ENCODE measurements around the gene AAMP. TPM values are rescaled to one million over a fixed set of nuclear protein-coding genes. Genes with fewer than 3 reads are reported as not detected.

Gene AAMP
- polyA plus RNA-seq, 1 donor: 105 TPM

DNA sequence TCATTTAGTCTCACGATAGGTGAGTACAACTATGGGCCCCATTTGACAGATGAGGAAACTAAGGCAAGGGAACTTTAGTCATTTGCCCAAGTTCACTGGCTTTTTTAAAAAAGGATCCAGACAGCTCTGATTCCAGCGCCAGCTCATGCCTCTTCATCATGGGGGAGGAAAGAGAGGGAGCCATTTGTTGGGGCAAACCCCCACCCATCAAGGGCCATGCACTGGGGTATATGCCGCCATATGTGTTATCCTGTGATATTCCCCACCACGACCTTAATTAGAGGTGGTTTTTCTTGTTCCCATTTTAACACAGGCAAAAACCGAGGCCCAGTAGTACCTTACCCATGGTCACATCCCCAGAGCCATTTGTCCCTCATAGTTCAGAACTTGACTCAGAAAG lies 9.8 kb downstream of the AAMP start:
- Histone ChIP-seq H3K27ac (ENCODE audit: low read length) (no peak overlapping the region), H3K4me1 (ENCODE audit: control insufficient read depth, insufficient read depth, low read length) (peaks cover 48% of the 10 kb centered on the region), H3K27me3 (ENCODE audit: control insufficient read depth, insufficient read depth, low read length) (no peaks in the 10 kb centered on the region), H3K9me3 (ENCODE audit: control insufficient read depth, low read depth, low read length) (no peaks in the 10 kb centered on the region), H3K4me3 (ENCODE audit: low read length) (no peak overlapping the region), H3K36me3 (ENCODE audit: control insufficient read depth, insufficient read depth, low read length) (peaks cover 41% of the 10 kb centered on the region)
- 100% methylated on average over 1 of the region's 5 CpGs for WGBS (ENCODE audit: insufficient coverage, low lambda C conversion rate)
- DNase-seq: no peak

DNA sequence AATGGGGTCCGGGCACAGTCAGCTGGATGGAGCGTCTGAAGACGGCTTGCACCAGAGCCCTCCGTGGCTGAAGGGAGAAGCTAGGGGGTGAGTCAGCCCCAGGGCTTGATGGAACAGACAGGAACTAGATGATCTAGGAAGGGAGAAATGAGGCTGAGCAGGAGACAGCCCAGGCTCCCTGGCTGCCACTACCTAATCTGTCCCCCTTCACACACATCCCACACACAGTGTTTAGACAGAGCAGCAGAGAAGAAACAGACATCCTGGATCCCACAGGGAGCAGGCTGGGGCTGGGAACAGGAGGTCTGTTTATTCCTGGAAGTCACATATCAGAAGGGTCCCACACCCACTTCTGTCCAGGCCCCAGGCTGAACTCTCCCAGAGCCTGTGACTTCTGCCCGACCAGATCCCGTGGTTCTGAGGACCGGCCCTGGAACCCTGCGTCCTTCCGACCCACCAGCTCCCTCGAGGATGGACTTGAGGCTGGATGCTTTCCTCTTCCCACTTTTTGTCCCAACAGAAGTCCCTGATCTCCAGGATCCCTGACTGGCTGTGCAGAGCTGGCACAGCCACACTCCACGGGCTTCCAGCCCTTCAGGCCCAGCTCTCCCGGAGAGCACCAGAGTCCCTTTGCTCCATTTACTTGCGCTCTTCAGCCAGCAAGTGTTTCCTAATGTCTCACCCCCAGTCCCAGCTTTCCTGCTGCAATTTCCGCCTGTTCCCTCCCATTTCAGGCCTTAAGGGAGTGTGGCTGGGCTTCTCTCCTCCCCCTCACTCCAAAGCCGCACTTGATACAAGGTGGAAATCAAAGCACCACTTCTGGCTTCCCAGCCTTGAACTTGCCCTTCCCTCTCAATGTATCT lies 10.6 kb downstream of the AAMP start:
- peaks cover 39% of the 10 kb centered on the region for H3K4me1 ChIP-seq (ENCODE audit: control insufficient read depth, insufficient read depth, low read length)
- H3K27me3 ChIP-seq (ENCODE audit: control insufficient read depth, insufficient read depth, low read length): no peaks in the 10 kb centered on the region
- no peak overlapping the region for H3K4me3 ChIP-seq (ENCODE audit: low read length)
- WGBS (ENCODE audit: insufficient coverage, low lambda C conversion rate): 100% methylated on average over 1 of the region's 15 CpGs
- H3K27ac ChIP-seq (ENCODE audit: low read length): peak overlapping the region; percentile 25
- peaks cover 41% of the 10 kb centered on the region for H3K36me3 ChIP-seq (ENCODE audit: control insufficient read depth, insufficient read depth, low read length)
- H3K9me3 ChIP-seq (ENCODE audit: control insufficient read depth, low read depth, low read length): no peaks in the 10 kb centered on the region
- peak in 1 of 2 donors; percentile 41 for DNase-seq

DNA sequence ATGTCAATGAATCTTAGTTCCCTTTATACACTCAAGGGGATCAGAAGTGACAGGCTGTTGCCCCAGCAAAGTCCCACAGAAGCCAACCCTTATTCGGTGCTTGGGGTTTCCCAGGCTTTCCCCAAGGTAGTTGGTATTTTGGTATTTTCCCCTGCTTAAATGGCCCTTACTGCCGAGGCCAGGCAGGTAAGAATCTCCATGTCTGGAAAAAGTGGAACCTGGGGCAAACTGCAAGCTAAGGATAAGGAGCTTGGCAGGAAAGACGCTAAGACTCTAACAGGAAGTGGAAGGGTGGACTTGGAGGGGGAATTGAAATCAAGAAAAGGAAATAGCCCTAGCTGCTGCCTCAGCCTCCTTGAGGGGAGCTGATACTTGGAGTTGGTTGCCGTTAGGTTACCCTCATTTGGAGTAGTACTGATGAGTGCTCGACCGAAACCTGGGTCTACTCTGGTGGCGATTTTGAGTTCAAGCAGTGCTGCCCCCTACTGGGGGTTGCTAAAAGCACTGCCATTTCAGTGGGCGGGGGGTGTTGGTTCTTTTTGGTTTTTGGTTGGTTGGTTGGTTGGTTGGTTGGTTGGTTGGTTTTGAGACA lies 12.5 kb downstream of the AAMP start:
- H3K4me1 ChIP-seq (ENCODE audit: control insufficient read depth, insufficient read depth, low read length): peaks cover 28% of the 10 kb centered on the region
- H3K36me3 ChIP-seq (ENCODE audit: control insufficient read depth, insufficient read depth, low read length): peaks cover 42% of the 10 kb centered on the region
- DNase-seq: peak in 1 of 2 donors; percentile 11
- no peak overlapping the region for H3K4me3 ChIP-seq (ENCODE audit: low read length)
- H3K27ac ChIP-seq (ENCODE audit: low read length): peak overlapping the region; percentile 2
- no peaks in the 10 kb centered on the region for H3K27me3 ChIP-seq (ENCODE audit: control insufficient read depth, insufficient read depth, low read length)
- 50% methylated on average over 1 of the region's 8 CpGs for WGBS (ENCODE audit: insufficient coverage, low lambda C conversion rate)
- H3K9me3 ChIP-seq (ENCODE audit: control insufficient read depth, low read depth, low read length): no peaks in the 10 kb centered on the region

DNA sequence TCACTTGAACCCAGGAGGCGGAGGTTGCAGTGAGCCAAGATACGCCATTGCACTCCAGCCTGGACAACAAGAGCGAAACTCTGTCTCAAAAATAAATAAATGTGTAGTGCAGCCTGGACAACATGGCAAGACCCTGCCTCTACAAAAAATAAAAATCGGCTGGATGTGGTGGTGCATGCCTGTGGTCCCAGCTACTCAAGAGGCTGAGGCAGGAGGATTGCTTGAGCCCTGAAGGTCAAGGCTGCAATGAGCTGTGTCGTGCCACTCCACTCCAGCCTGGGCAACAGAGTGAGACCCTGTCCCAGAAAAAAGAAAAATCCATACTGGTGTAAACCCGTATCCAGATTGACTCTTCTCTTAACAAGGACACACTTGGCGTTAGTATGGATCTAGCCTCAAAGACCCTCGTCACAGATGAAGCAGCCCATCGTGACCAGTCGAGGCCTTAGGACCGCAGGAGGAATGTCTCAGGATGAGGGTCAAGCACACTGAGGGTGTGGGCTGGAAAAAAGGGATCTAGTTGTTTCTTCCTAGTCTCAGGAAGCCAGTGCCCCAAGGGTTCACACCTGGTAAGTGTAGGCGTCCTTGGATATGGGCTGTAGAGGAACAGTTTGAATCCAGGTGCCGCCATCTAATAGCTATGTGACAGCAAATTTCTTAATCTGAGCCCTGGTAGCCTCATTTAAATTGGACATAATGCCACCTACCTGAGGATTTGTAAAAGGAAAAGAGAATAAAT lies 13.2 kb downstream of the AAMP start:
- peaks cover 23% of the 10 kb centered on the region for H3K4me1 ChIP-seq (ENCODE audit: control insufficient read depth, insufficient read depth, low read length)
- H3K9me3 ChIP-seq (ENCODE audit: control insufficient read depth, low read depth, low read length): no peaks in the 10 kb centered on the region
- DNase-seq: no peak
- H3K27me3 ChIP-seq (ENCODE audit: control insufficient read depth, insufficient read depth, low read length): no peaks in the 10 kb centered on the region
- 90% methylated on average over 2 of the region's 13 CpGs for WGBS (ENCODE audit: insufficient coverage, low lambda C conversion rate)
- peaks cover 49% of the 10 kb centered on the region for H3K36me3 ChIP-seq (ENCODE audit: control insufficient read depth, insufficient read depth, low read length)
- H3K4me3 ChIP-seq (ENCODE audit: low read length): no peak overlapping the region
- no peak overlapping the region for H3K27ac ChIP-seq (ENCODE audit: low read length)

DNA sequence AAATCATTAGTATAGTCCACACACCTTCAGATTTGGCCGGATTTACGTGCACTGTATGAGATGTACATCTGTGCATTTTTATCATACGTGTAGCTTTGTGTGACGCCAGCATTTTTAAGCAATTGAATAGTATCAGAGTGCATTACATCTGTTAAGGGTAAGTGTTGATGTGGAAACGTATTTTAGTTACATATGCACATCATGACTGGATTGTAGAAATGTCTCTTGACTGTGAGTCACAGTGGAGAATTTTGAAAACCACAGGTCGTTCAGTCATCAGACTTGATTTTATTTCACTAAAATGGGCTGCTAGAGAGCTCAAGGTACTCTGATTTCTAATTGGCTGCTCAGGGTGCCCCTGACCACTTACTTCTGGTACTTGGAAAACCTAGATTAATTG lies 14.5 kb downstream of the AAMP start:
- peaks cover 9% of the 10 kb centered on the region for H3K4me1 ChIP-seq (ENCODE audit: control insufficient read depth, insufficient read depth, low read length)
- H3K4me3 ChIP-seq (ENCODE audit: low read length): no peak overlapping the region
- H3K36me3 ChIP-seq (ENCODE audit: control insufficient read depth, insufficient read depth, low read length): peaks cover 61% of the 10 kb centered on the region
- no peaks in the 10 kb centered on the region for H3K27me3 ChIP-seq (ENCODE audit: control insufficient read depth, insufficient read depth, low read length)
- H3K27ac ChIP-seq (ENCODE audit: low read length): no peak overlapping the region
- WGBS (ENCODE audit: insufficient coverage, low lambda C conversion rate): no CpG with 5 or more reads among the region's 6 CpGs
- DNase-seq: no peak
- no peaks in the 10 kb centered on the region for H3K9me3 ChIP-seq (ENCODE audit: control insufficient read depth, low read depth, low read length)

DNA sequence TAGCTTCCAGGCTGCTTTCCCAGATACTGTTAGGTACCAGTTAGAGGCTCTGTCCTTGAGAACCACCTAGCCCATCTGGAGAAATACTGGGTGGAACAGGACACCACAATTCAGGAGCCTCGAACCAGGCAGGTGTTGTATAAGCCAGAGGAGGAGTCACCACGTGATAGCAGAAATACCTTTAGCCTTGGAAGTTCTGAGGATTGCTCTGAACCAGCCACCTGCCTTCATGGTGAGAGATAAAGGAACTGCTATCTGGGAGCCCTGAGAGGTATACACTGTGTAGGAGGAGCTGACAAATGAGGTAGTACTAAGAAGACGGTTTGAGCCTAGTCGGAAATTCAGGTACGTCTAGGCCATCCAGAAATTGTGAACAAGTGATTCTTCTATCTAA lies 16.7 kb downstream of the AAMP start:
- H3K36me3 ChIP-seq (ENCODE audit: control insufficient read depth, insufficient read depth, low read length): peaks cover 82% of the 10 kb centered on the region
- H3K9me3 ChIP-seq (ENCODE audit: control insufficient read depth, low read depth, low read length): no peaks in the 10 kb centered on the region
- peak in 1 of 2 donors; percentile 77 for DNase-seq
- H3K27ac ChIP-seq (ENCODE audit: low read length): peak overlapping the region; percentile 47
- no peak overlapping the region for H3K4me3 ChIP-seq (ENCODE audit: low read length)
- peaks cover 8% of the 10 kb centered on the region for H3K4me1 ChIP-seq (ENCODE audit: control insufficient read depth, insufficient read depth, low read length)
- WGBS (ENCODE audit: insufficient coverage, low lambda C conversion rate): no CpG with 5 or more reads among the region's 5 CpGs
- H3K27me3 ChIP-seq (ENCODE audit: control insufficient read depth, insufficient read depth, low read length): no peaks in the 10 kb centered on the region

DNA sequence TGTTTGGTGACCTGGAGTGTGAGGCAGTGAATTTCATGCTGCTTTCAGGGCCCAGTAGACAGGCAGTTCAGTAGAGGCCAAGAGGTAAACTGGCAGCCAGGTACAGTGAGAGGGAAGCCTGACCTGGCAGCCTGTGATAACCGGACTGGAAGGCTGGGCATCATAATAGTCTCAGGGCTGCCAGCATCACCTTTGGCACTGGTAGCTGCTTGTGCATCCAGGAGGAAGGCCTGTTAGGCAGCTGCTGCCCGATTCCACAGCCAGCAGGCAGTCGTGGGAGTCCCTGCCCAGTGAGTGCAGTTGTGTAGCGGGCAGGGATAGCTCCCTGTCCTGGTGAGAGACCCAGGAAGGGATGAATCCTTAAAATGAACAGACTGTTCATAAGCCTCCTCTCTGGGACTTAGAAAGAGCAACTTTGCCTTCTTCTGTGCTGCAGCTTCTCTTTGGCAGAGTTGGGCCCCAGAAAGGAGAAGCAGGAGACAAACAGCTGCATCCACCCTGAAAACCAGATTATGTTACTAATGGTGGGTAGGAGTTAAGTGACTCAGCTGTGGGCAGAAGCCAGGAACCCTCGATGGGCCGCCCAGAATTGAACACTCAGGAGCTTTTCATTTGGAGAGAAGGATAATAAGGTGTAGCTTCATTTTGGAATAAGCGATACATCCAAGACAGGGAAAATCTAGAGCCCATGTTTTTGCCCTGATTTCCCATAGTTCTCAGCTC lies 17.3 kb downstream of the AAMP start:
- DNase-seq: no peak
- Histone ChIP-seq H3K9me3 (ENCODE audit: control insufficient read depth, low read depth, low read length) (no peaks in the 10 kb centered on the region), H3K4me3 (ENCODE audit: low read length) (no peak overlapping the region), H3K27ac (ENCODE audit: low read length) (no peak overlapping the region), H3K27me3 (ENCODE audit: control insufficient read depth, insufficient read depth, low read length) (no peaks in the 10 kb centered on the region), H3K36me3 (ENCODE audit: control insufficient read depth, insufficient read depth, low read length) (peaks cover 87% of the 10 kb centered on the region), H3K4me1 (ENCODE audit: control insufficient read depth, insufficient read depth, low read length) (peaks cover 8% of the 10 kb centered on the region)
- WGBS (ENCODE audit: insufficient coverage, low lambda C conversion rate): no CpG with 5 or more reads among the region's 7 CpGs

DNA sequence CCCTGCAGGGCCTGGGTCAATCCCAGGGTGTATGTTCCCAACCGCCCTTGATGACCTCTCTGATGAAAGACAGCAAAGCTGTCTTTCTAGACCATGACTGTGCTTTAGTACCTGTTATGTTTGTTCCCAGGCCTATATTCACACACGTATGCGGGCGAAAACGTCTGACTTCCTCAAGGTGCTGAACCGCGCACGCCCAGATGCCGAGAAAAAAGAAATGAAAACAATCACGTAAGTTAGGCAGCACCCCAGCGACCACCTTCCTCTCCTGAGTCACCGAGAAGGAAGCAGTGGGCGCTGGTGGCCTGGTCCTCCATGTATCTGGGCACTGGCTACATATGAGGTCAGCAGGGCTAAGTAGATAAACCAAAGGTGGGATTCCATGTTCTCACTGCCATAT lies 20.2 kb downstream of the AAMP start:
- H3K4me1 ChIP-seq (ENCODE audit: control insufficient read depth, insufficient read depth, low read length): peaks cover 8% of the 10 kb centered on the region
- no peak for DNase-seq
- peaks cover 95% of the 10 kb centered on the region for H3K36me3 ChIP-seq (ENCODE audit: control insufficient read depth, insufficient read depth, low read length)
- no peaks in the 10 kb centered on the region for H3K27me3 ChIP-seq (ENCODE audit: control insufficient read depth, insufficient read depth, low read length)
- no peak overlapping the region for H3K4me3 ChIP-seq (ENCODE audit: low read length)
- H3K9me3 ChIP-seq (ENCODE audit: control insufficient read depth, low read depth, low read length): no peaks in the 10 kb centered on the region
- H3K27ac ChIP-seq (ENCODE audit: low read length): no peak overlapping the region
- no CpG with 5 or more reads among the region's 13 CpGs for WGBS (ENCODE audit: insufficient coverage, low lambda C conversion rate)

DNA sequence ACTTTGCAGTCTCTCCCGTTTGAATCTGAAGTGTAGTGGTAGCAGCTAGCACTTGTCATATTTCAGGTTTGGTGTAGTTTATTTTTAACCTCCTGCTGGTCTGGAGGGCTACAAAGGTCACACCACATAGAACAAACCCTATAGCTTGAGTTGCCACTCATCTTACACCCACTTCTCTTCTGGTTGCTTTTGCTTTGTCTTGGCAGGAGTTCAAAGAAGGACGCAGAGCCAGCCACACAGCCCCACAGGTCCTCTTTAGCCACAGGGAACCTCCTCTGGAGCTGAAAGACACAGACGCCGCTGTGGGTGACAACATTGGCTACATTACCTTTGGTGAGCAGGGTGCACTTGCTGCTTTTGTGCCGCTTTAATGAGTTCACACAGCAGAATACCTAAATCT lies 24.7 kb downstream of the AAMP start:
- Histone ChIP-seq H3K27me3 (ENCODE audit: control insufficient read depth, insufficient read depth, low read length) (no peaks in the 10 kb centered on the region), H3K27ac (ENCODE audit: low read length) (no peak overlapping the region), H3K9me3 (ENCODE audit: control insufficient read depth, low read depth, low read length) (no peaks in the 10 kb centered on the region), H3K4me1 (ENCODE audit: control insufficient read depth, insufficient read depth, low read length) (no peaks in the 10 kb centered on the region), H3K4me3 (ENCODE audit: low read length) (no peak overlapping the region), H3K36me3 (ENCODE audit: control insufficient read depth, insufficient read depth, low read length) (peaks cover 92% of the 10 kb centered on the region)
- DNase-seq: no peak
- WGBS (ENCODE audit: insufficient coverage, low lambda C conversion rate): no CpG with 5 or more reads among the region's 5 CpGs

DNA sequence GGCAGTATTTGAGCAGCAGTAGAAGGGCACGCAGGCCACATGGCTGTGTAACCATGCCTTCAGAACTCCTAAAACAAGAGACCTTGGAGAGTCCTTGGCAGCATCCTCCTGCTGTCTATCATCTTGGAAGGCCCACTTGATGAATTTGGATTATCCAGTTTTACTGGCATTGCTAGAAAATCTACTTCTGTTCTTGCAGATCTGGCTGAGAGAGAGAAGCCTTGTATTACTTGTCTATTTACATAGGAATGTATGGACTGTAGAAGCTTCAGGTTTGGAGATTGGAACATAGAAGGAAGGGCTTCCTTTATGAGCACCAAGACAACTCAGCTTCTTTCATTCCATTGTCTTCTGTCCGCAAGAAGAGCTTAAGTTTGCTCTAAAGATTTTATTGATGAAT lies 25.3 kb downstream of the AAMP start:
- Histone ChIP-seq H3K4me3 (ENCODE audit: low read length) (no peak overlapping the region), H3K27me3 (ENCODE audit: control insufficient read depth, insufficient read depth, low read length) (no peaks in the 10 kb centered on the region), H3K27ac (ENCODE audit: low read length) (no peak overlapping the region), H3K4me1 (ENCODE audit: control insufficient read depth, insufficient read depth, low read length) (no peaks in the 10 kb centered on the region), H3K9me3 (ENCODE audit: control insufficient read depth, low read depth, low read length) (no peaks in the 10 kb centered on the region), H3K36me3 (ENCODE audit: control insufficient read depth, insufficient read depth, low read length) (peaks cover 92% of the 10 kb centered on the region)
- WGBS (ENCODE audit: insufficient coverage, low lambda C conversion rate): 83% methylated on average over 1 of the region's 2 CpGs
- no peak for DNase-seq
